Activated CD8-positive, alpha-beta memory T cell treated with anti-CD3 and anti-CD28 coated beads for 24 hours (primary cell): ENCODE data around the gene YPEL3.
A peak's percentile ranks its signal among the peaks of the same experiment; 100 is the strongest.
"Not testable (repeated sequence)": the region's sequence is repeated elsewhere in the genome, so short reads cannot be mapped to it uniquely, and the experiment has no call there.

Source experiments
- DNase-seq: peaks from one replicate; pipeline ENCODE4 v3.0.0-alpha.2; 2020

YPEL3 gene

GRCh38 chr16:30096105-30096861, at the start of gene YPEL3:
TSS of gene YPEL3 (minus strand) at chr16:30096213. CDS start at chr16:30095482, 731 bp downstream.
- peak; percentile 91 for DNase-seq

- no peak for DNase-seq
These were observed 49.6 kb upstream of the YPEL3 start for GRCh38 chr16:30145657-30146056.

- no peak for DNase-seq
These were observed 48.9 kb upstream of the YPEL3 start for GRCh38 chr16:30144917-30145316.

- DNase-seq, result no peak
These were observed 48.0 kb upstream of the YPEL3 start for GRCh38 chr16:30144017-30144416.

GRCh38 chr16:30143347-30143702, 47.3 kb upstream of the YPEL3 start:
- DNase-seq, result no peak

GRCh38 chr16:30142672-30143346, 46.8 kb upstream of the YPEL3 start:
- DNase-seq, result no peak

GRCh38 chr16:30141750-30142149, 45.7 kb upstream of the YPEL3 start:
- DNase-seq, result no peak

GRCh38 chr16:30139583-30140481, 43.8 kb upstream of the YPEL3 start:
- DNase-seq, result no peak

GRCh38 chr16:30137897-30138296, 41.9 kb upstream of the YPEL3 start:
- no peak for DNase-seq

GRCh38 chr16:30136971-30137605, 41.1 kb upstream of the YPEL3 start:
- no peak for DNase-seq

GRCh38 chr16:30132591-30132990, 36.6 kb upstream of the YPEL3 start:
- no peak for DNase-seq

- no peak for DNase-seq
These were observed 36.0 kb upstream of the YPEL3 start for GRCh38 chr16:30131869-30132475.

GRCh38 chr16:30127993-30128392, 32.0 kb upstream of the YPEL3 start:
- no peak for DNase-seq

GRCh38 chr16:30125690-30126089, 29.7 kb upstream of the YPEL3 start:
- DNase-seq, result not testable (repeated sequence)

GRCh38 chr16:30124985-30125379, 29.0 kb upstream of the YPEL3 start:
- DNase-seq, result no peak

GRCh38 chr16:30122604-30123160, 26.7 kb upstream of the YPEL3 start:
- peak; percentile 67 for DNase-seq

- no peak for DNase-seq
These were observed 25.9 kb upstream of the YPEL3 start for GRCh38 chr16:30121741-30122571.

- no peak for DNase-seq
These were observed 24.5 kb upstream of the YPEL3 start for GRCh38 chr16:30120340-30121105.

GRCh38 chr16:30119428-30119827, 23.4 kb upstream of the YPEL3 start:
- DNase-seq, result no peak

- no peak for DNase-seq
These were observed 21.8 kb upstream of the YPEL3 start for GRCh38 chr16:30117768-30118167.
